ENCODE results near the gene TIE1. TPM values are rescaled to one million over a fixed set of nuclear protein-coding genes. Genes with fewer than 3 reads are reported as not detected.

The TIE1 gene
- total RNA-seq, 1 donor from 2014 or later: 6.5 TPM

DNA sequence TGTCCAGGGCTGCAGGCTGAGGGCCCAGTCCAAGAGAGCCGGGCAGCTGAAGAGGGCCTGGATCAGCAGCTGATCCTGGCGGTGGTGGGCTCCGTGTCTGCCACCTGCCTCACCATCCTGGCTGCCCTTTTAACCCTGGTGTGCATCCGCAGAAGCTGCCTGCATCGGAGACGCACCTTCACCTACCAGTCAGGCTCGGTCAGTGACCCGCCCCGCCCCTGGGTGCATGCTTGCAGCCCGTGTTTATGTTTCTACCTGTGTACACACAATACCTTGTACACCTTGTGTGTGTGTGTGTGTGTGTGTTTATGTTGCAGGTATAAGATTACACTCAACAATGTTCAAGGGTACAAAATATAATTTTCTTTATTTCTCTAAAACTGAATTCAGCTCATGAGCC is 13.0 kb downstream of the TIE1 start:
- H3K36me3 ChIP-seq (ENCODE audit: control insufficient read depth, insufficient read depth, low read length): no peaks in the 10 kb centered on the region
- DNase-seq (ENCODE audit: low read depth): no peak

DNA sequence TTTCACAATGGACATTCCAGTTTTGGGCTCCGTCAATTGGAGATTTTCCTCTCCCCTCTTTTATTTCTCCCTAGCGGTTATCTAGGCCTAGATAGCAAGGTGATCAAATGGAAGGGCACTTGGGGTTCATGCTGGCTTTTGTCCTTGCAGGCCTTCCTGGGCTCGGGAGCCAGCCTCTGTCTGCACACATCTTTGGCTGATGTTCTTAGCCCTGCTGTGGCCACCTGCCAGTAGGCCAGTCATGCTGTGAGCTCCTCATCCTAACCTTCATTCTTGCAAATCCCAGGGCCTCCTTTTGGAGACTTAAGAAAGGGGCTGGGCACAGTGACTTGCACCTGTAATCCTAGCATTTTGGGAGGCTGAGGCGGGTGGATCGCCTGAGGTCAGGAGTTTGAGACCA is 13.5 kb downstream of the TIE1 start:
- Histone ChIP-seq H3K4me3 (ENCODE audit: low read depth, low read length) (no peak overlapping the region), H3K36me3 (ENCODE audit: control insufficient read depth, insufficient read depth, low read length) (no peaks in the 10 kb centered on the region), H3K27me3 (ENCODE audit: control insufficient read depth, insufficient read depth, low read length) (peaks cover 5% of the 10 kb centered on the region)
- no peak for DNase-seq (ENCODE audit: low read depth)
- TF ChIP-seq, protein P1, sequence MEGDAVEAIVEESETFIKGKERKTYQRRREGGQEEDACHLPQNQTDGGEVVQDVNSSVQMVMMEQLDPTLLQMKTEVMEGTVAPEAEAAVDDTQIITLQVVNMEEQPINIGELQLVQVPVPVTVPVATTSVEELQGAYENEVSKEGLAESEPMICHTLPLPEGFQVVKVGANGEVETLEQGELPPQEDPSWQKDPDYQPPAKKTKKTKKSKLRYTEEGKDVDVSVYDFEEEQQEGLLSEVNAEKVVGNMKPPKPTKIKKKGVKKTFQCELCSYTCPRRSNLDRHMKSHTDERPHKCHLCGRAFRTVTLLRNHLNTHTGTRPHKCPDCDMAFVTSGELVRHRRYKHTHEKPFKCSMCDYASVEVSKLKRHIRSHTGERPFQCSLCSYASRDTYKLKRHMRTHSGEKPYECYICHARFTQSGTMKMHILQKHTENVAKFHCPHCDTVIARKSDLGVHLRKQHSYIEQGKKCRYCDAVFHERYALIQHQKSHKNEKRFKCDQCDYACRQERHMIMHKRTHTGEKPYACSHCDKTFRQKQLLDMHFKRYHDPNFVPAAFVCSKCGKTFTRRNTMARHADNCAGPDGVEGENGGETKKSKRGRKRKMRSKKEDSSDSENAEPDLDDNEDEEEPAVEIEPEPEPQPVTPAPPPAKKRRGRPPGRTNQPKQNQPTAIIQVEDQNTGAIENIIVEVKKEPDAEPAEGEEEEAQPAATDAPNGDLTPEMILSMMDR (IDR thresholded peaks at IDR 0.05; ENCODE audit: insufficient read depth, low read length, poor library complexity, severe bottlenecking): no peak

More for the DNA sequence above, 13.0 kb downstream of the TIE1 start:
- H3K4me3 ChIP-seq (ENCODE audit: low read depth, low read length): no peak overlapping the region
- H3K27me3 ChIP-seq (ENCODE audit: control insufficient read depth, insufficient read depth, low read length): peaks cover 5% of the 10 kb centered on the region
- TF ChIP-seq, protein P1 (IDR thresholded peaks at IDR 0.05; ENCODE audit: insufficient read depth, low read length, poor library complexity, severe bottlenecking): no peak

DNA sequence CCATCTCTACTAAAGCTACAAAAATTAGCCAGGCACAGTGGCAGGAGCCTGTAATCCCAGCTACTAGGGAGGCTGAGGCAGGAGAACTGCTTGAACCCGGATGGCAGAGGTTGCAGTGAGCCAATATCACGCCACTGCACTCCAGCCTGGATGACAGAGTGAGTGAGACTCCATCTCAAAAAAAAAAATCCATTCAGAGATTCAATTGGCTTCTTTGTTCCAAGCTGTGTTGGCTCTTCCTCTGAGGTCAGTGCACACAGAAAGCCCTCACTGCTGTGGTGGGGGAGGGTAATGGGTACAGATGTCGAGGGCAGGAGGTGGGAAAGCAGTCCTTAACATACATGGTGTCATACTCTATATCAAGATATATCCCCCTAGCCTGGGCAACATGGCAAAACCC is 14.7 kb downstream of the TIE1 start:
- no peak overlapping the region for H3K4me3 ChIP-seq (ENCODE audit: low read depth, low read length)
- TF ChIP-seq, protein P1 (IDR thresholded peaks at IDR 0.05; ENCODE audit: insufficient read depth, low read length, poor library complexity, severe bottlenecking): no peak

GRCh38 chr1:43315963-43316737 is 15.4 kb downstream of the TIE1 start:
- Histone ChIP-seq H3K27me3 (ENCODE audit: control insufficient read depth, insufficient read depth, low read length) (peaks cover 5% of the 10 kb centered on the region), H3K36me3 (ENCODE audit: control insufficient read depth, insufficient read depth, low read length) (no peaks in the 10 kb centered on the region), H3K4me3 (ENCODE audit: low read depth, low read length) (no peak overlapping the region)
- no peak for DNase-seq (ENCODE audit: low read depth)
- TF ChIP-seq, protein P1 (IDR thresholded peaks at IDR 0.05; ENCODE audit: insufficient read depth, low read length, poor library complexity, severe bottlenecking): no peak

More for the DNA sequence above, 14.7 kb downstream of the TIE1 start:
- DNase-seq (ENCODE audit: low read depth): no peak
- peaks cover 5% of the 10 kb centered on the region for H3K27me3 ChIP-seq (ENCODE audit: control insufficient read depth, insufficient read depth, low read length)
- no peaks in the 10 kb centered on the region for H3K36me3 ChIP-seq (ENCODE audit: control insufficient read depth, insufficient read depth, low read length)

- no peak for DNase-seq (ENCODE audit: low read depth)
- H3K36me3 ChIP-seq (ENCODE audit: control insufficient read depth, insufficient read depth, low read length): no peaks in the 10 kb centered on the region
Measured at GRCh38 chr1:43316738-43317520, 16.1 kb downstream of the TIE1 start.

More at GRCh38 chr1:43316738-43317520, 16.1 kb downstream of the TIE1 start:
- TF ChIP-seq, protein P1 (IDR thresholded peaks at IDR 0.05; ENCODE audit: insufficient read depth, low read length, poor library complexity, severe bottlenecking): no peak
- Histone ChIP-seq H3K4me3 (ENCODE audit: low read depth, low read length) (no peak overlapping the region), H3K27me3 (ENCODE audit: control insufficient read depth, insufficient read depth, low read length) (peaks cover 2% of the 10 kb centered on the region)

Measured in kidney epithelial cell (primary cell).